ENCODE data around the gene SETD6. TPM values are rescaled to one million over a fixed set of nuclear protein-coding genes. Genes with fewer than 3 reads are reported as not detected.

Gene SETD6
- total and polyA plus RNA-seq, 2 of the 13 experiments (the other 11 are each of a cell fraction or from before 2014, with no cell fraction given), result 24.0 to 25.7 TPM

DNA sequence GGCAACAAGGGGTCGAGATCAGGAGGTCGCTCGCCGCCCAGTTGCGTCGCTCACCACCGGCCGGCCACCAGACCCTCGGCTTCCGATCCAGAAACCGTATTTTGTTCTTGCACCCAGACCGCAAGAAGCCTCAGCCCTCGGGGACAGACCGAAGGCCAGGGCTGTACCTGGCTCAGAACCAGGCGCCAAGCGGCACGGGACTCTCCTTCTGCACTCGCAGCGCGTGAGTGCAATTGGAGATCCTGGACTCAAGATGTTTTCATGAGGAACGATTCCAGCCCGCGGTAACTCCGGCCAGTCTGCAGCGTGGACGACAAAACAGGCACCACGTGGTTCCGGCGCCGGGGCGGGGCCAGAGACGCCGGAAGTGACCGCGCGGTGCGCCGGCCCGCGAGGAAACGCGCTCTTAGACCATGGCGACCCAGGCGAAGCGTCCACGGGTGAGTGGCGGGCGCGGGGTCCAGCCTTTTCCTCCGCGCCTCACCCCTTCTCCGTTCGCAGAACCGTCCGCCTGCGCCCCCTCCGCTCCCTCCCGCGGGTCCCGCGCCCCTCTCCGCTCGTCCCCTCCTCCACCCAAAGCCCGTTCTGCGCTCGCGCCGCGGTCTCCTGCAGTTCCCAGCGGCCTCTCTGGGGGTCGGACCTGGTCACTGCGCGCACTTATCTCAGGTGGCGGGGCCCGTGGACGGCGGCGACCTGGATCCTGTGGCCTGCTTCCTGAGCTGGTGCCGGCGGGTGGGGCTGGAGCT is at the start of gene SETD6 (continued):
- TF ChIP-seq, protein P1, sequence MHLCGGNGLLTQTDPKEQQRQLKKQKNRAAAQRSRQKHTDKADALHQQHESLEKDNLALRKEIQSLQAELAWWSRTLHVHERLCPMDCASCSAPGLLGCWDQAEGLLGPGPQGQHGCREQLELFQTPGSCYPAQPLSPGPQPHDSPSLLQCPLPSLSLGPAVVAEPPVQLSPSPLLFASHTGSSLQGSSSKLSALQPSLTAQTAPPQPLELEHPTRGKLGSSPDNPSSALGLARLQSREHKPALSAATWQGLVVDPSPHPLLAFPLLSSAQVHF (CRISPR knock-in tag; IDR thresholded peaks at IDR 0.05), result peak; percentile 75; the same call in 1 of the 2 replicates
- TF ChIP-seq ZNF253 (CRISPR knock-in tag; IDR thresholded peaks at IDR 0.05; ENCODE audit: borderline replicate concordance) (peak; percentile 80), NAIF1 (CRISPR knock-in tag; IDR thresholded peaks at IDR 0.05; ENCODE audit: borderline replicate concordance) (peak; percentile 46; the same call in 1 of the 2 replicates), MAFK (conservative IDR thresholded peaks at IDR 0.05 in 1 of 2, IDR thresholded peaks at IDR 0.05 in 1 of 2; ENCODE audit: low read length in 2 of 2) (no peak), EEA1 (CRISPR knock-in tag; IDR thresholded peaks at IDR 0.05; ENCODE audit: borderline replicate concordance) (peak; percentile 96), TCF7 (IDR thresholded peaks at IDR 0.05; ENCODE audit: low read depth) (no peak), CBFB (CRISPR knock-in tag; IDR thresholded peaks at IDR 0.05) (peak; percentile 58), ZNF550 (CRISPR knock-in tag; IDR thresholded peaks at IDR 0.05; ENCODE audit: borderline replicate concordance) (no peak), CHD4 (IDR thresholded peaks at IDR 0.05; ENCODE audit: borderline replicate concordance, low read length) (no peak), ZNF652 (CRISPR knock-in tag; IDR thresholded peaks at IDR 0.05; ENCODE audit: borderline replicate concordance, low read depth) (no peak), ZNF232 (CRISPR knock-in tag; IDR thresholded peaks at IDR 0.05; ENCODE audit: borderline replicate concordance) (peak; percentile 96), ZNF777 (CRISPR knock-in tag; IDR thresholded peaks at IDR 0.05) (peak; percentile 81), KAT2B (IDR thresholded peaks at IDR 0.05; ENCODE audit: borderline replicate concordance, low read depth, low read length) (no peak), MXI1 (IDR thresholded peaks at IDR 0.05; ENCODE audit: borderline replicate concordance, low read depth, low read length) (peak; percentile 99), DR1 (CRISPR knock-in tag; IDR thresholded peaks at IDR 0.05) (peak; percentile 68; the same call in 1 of the 2 replicates), PAF1 (CRISPR knock-in tag; IDR thresholded peaks at IDR 0.05) (no peak; the same call in 1 of the 2 replicates)
- TF ChIP-seq, protein P2, sequence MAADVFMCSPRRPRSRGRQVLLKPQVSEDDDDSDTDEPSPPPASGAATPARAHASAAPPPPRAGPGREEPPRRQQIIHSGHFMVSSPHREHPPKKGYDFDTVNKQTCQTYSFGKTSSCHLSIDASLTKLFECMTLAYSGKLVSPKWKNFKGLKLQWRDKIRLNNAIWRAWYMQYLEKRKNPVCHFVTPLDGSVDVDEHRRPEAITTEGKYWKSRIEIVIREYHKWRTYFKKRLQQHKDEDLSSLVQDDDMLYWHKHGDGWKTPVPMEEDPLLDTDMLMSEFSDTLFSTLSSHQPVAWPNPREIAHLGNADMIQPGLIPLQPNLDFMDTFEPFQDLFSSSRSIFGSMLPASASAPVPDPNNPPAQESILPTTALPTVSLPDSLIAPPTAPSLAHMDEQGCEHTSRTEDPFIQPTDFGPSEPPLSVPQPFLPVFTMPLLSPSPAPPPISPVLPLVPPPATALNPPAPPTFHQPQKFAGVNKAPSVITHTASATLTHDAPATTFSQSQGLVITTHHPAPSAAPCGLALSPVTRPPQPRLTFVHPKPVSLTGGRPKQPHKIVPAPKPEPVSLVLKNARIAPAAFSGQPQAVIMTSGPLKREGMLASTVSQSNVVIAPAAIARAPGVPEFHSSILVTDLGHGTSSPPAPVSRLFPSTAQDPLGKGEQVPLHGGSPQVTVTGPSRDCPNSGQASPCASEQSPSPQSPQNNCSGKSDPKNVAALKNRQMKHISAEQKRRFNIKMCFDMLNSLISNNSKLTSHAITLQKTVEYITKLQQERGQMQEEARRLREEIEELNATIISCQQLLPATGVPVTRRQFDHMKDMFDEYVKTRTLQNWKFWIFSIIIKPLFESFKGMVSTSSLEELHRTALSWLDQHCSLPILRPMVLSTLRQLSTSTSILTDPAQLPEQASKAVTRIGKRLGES (CRISPR knock-in tag; IDR thresholded peaks at IDR 0.05; ENCODE audit: borderline replicate concordance), result peak; percentile 93
- TF ChIP-seq, protein P3, sequence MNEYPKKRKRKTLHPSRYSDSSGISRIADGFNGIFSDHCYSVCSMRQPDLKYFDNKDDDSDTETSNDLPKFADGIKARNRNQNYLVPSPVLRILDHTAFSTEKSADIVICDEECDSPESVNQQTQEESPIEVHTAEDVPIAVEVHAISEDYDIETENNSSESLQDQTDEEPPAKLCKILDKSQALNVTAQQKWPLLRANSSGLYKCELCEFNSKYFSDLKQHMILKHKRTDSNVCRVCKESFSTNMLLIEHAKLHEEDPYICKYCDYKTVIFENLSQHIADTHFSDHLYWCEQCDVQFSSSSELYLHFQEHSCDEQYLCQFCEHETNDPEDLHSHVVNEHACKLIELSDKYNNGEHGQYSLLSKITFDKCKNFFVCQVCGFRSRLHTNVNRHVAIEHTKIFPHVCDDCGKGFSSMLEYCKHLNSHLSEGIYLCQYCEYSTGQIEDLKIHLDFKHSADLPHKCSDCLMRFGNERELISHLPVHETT (CRISPR knock-in tag; conservative IDR thresholded peaks at IDR 0.05), result peak; percentile 47; the same call in 1 of the 2 replicates
- TF ChIP-seq, protein P4, sequence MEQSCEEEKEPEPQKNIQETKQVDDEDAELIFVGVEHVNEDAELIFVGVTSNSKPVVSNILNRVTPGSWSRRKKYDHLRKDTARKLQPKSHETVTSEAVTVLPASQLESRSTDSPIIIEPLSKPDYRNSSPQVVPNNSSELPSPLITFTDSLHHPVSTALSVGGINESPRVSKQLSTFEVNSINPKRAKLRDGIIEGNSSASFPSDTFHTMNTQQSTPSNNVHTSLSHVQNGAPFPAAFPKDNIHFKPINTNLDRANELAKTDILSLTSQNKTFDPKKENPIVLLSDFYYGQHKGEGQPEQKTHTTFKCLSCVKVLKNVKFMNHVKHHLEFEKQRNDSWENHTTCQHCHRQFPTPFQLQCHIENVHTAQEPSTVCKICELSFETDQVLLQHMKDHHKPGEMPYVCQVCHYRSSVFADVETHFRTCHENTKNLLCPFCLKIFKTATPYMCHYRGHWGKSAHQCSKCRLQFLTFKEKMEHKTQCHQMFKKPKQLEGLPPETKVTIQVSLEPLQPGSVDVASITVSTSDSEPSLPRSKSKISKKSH (CRISPR knock-in tag; IDR thresholded peaks at IDR 0.05; ENCODE audit: borderline replicate concordance), result peak; percentile 43; the same call in 1 of the 2 replicates
- TF ChIP-seq, protein P5, sequence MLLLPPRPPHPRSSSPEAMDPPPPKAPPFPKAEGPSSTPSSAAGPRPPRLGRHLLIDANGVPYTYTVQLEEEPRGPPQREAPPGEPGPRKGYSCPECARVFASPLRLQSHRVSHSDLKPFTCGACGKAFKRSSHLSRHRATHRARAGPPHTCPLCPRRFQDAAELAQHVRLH (CRISPR knock-in tag; IDR thresholded peaks at IDR 0.05; ENCODE audit: borderline replicate concordance, low read depth), result no peak; the same call in 1 of the 2 replicates
- TF ChIP-seq, protein P6, sequence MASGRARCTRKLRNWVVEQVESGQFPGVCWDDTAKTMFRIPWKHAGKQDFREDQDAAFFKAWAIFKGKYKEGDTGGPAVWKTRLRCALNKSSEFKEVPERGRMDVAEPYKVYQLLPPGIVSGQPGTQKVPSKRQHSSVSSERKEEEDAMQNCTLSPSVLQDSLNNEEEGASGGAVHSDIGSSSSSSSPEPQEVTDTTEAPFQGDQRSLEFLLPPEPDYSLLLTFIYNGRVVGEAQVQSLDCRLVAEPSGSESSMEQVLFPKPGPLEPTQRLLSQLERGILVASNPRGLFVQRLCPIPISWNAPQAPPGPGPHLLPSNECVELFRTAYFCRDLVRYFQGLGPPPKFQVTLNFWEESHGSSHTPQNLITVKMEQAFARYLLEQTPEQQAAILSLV (CRISPR knock-in tag; IDR thresholded peaks at IDR 0.05; ENCODE audit: borderline replicate concordance), result peak; percentile 87; the same call in 1 of the 2 replicates

All from HepG2 (cell line).